ENCODE measurements around the gene ATXN1.

The ATXN1 gene

GRCh38 chr6:16349544-16349943 is 411.7 kb downstream of the ATXN1 start:
- no peaks in the 10 kb centered on the region for H3K9me3 ChIP-seq
- no peak overlapping the region for H3K4me2 ChIP-seq
- H4K20me1 ChIP-seq = no peaks in the 10 kb centered on the region
- H3K27me3 ChIP-seq = no peaks in the 10 kb centered on the region
- H3K36me3 ChIP-seq = no peaks in the 10 kb centered on the region
- H3K4me3 ChIP-seq = no peak overlapping the region
- no peak overlapping the region for H3K9ac ChIP-seq
- H3K27ac ChIP-seq = no peak overlapping the region
- no peak for TF ChIP-seq Cebpa-rat (IDR thresholded peaks at IDR 0.05)
- no peaks in the 10 kb centered on the region for H3K4me1 ChIP-seq

GRCh38 chr6:16346831-16347230 is 414.4 kb downstream of the ATXN1 start:
- Histone ChIP-seq H3K27ac (no peak overlapping the region), H3K4me3 (no peak overlapping the region), H3K9me3 (no peaks in the 10 kb centered on the region), H3K9ac (no peak overlapping the region), H3K36me3 (no peaks in the 10 kb centered on the region), H3K27me3 (no peaks in the 10 kb centered on the region), H3K4me1 (no peaks in the 10 kb centered on the region), H4K20me1 (no peaks in the 10 kb centered on the region), H3K4me2 (no peak overlapping the region)
- no peak for TF ChIP-seq Cebpa-rat (IDR thresholded peaks at IDR 0.05)

- Histone ChIP-seq H3K4me2 (no peak overlapping the region), H3K4me1 (no peaks in the 10 kb centered on the region), H4K20me1 (no peaks in the 10 kb centered on the region), H3K27ac (no peak overlapping the region), H3K9ac (no peak overlapping the region), H3K36me3 (no peaks in the 10 kb centered on the region), H3K27me3 (no peaks in the 10 kb centered on the region), H3K4me3 (no peak overlapping the region), H3K9me3 (no peaks in the 10 kb centered on the region)
- no peak for TF ChIP-seq Cebpa-rat (IDR thresholded peaks at IDR 0.05)
These were observed 415.6 kb downstream of the ATXN1 start for GRCh38 chr6:16345449-16346330.

- H3K27ac ChIP-seq = no peak overlapping the region
- no peak overlapping the region for H3K4me3 ChIP-seq
- no peak overlapping the region for H3K4me2 ChIP-seq
- no peak overlapping the region for H3K9ac ChIP-seq
- TF ChIP-seq Cebpa-rat (IDR thresholded peaks at IDR 0.05) = no peak
- no peaks in the 10 kb centered on the region for H3K27me3 ChIP-seq
- H3K36me3 ChIP-seq = no peaks in the 10 kb centered on the region
- H4K20me1 ChIP-seq = no peaks in the 10 kb centered on the region
- no peaks in the 10 kb centered on the region for H3K4me1 ChIP-seq
- no peaks in the 10 kb centered on the region for H3K9me3 ChIP-seq
These were observed 416.5 kb downstream of the ATXN1 start for GRCh38 chr6:16344756-16345155.

- no peak for TF ChIP-seq Cebpa-rat (IDR thresholded peaks at IDR 0.05)
- Histone ChIP-seq H4K20me1 (no peaks in the 10 kb centered on the region), H3K9ac (no peak overlapping the region), H3K9me3 (no peaks in the 10 kb centered on the region), H3K36me3 (no peaks in the 10 kb centered on the region), H3K4me1 (no peaks in the 10 kb centered on the region), H3K27me3 (no peaks in the 10 kb centered on the region), H3K4me2 (no peak overlapping the region), H3K27ac (no peak overlapping the region), H3K4me3 (no peak overlapping the region)
These were observed 417.7 kb downstream of the ATXN1 start for GRCh38 chr6:16343593-16343992.

- no peak for TF ChIP-seq Cebpa-rat (IDR thresholded peaks at IDR 0.05)
- no peaks in the 10 kb centered on the region for H4K20me1 ChIP-seq
- no peak overlapping the region for H3K9ac ChIP-seq
- H3K27me3 ChIP-seq = no peaks in the 10 kb centered on the region
- H3K4me3 ChIP-seq = no peak overlapping the region
- H3K4me1 ChIP-seq = 0 out of 2 replicates have a peak, but pooled peaks cover 4% of the 10 kb centered on the region
- no peak overlapping the region for H3K4me2 ChIP-seq
- H3K9me3 ChIP-seq = no peaks in the 10 kb centered on the region
- no peak overlapping the region for H3K27ac ChIP-seq
- no peaks in the 10 kb centered on the region for H3K36me3 ChIP-seq
These were observed 422.0 kb downstream of the ATXN1 start for GRCh38 chr6:16339265-16339587.

- Histone ChIP-seq H3K4me3 (no peak overlapping the region), H3K9ac (no peak overlapping the region), H3K36me3 (no peaks in the 10 kb centered on the region), H3K9me3 (no peaks in the 10 kb centered on the region), H3K4me2 (no peak overlapping the region), H3K4me1 (0 out of 2 replicates have a peak, but pooled peaks cover 4% of the 10 kb centered on the region), H3K27ac (no peak overlapping the region), H3K27me3 (no peaks in the 10 kb centered on the region), H4K20me1 (no peaks in the 10 kb centered on the region)
- TF ChIP-seq Cebpa-rat (IDR thresholded peaks at IDR 0.05) = no peak
These were observed 422.5 kb downstream of the ATXN1 start for GRCh38 chr6:16338577-16339264.

- H3K4me2 ChIP-seq = no peak overlapping the region
- no peak overlapping the region for H3K9ac ChIP-seq
- H3K9me3 ChIP-seq = no peaks in the 10 kb centered on the region
- no peak for TF ChIP-seq Cebpa-rat (IDR thresholded peaks at IDR 0.05)
- peaks cover 10% of the 10 kb centered on the region for H3K4me1 ChIP-seq
- no peak overlapping the region for H3K27ac ChIP-seq
- H3K36me3 ChIP-seq = no peaks in the 10 kb centered on the region
- H3K27me3 ChIP-seq = no peaks in the 10 kb centered on the region
- no peak overlapping the region for H3K4me3 ChIP-seq
- no peaks in the 10 kb centered on the region for H4K20me1 ChIP-seq
These were observed 423.8 kb downstream of the ATXN1 start for GRCh38 chr6:16337295-16337975.

GRCh38 chr6:16336911-16337294 is 424.4 kb downstream of the ATXN1 start:
- no peaks in the 10 kb centered on the region for H4K20me1 ChIP-seq
- no peak overlapping the region for H3K4me2 ChIP-seq
- H3K4me1 ChIP-seq = peaks cover 15% of the 10 kb centered on the region

More at GRCh38 chr6:16336911-16337294, 424.4 kb downstream of the ATXN1 start:
- Histone ChIP-seq H3K9ac (no peak overlapping the region), H3K9me3 (no peaks in the 10 kb centered on the region), H3K27me3 (no peaks in the 10 kb centered on the region), H3K27ac (no peak overlapping the region), H3K4me3 (no peak overlapping the region), H3K36me3 (no peaks in the 10 kb centered on the region)
- no peak for TF ChIP-seq Cebpa-rat (IDR thresholded peaks at IDR 0.05)

All from BLaER1 (cell line).